Measurements from ENCODE around the gene CCDC187. TPM values are rescaled to one million over a fixed set of nuclear protein-coding genes. Genes with fewer than 3 reads are reported as not detected.
A peak's percentile ranks its signal among the peaks of the same experiment; 100 is the strongest.

Gene CCDC187
- total RNA-seq, 4 donors from 2014 or later: 0.20 TPM; not detected in 3

- H3K27ac ChIP-seq: peak within 1 kb of the TSS in 3 of 4 donors; percentile 40 to 81 (median 64)
- WGBS, 2 donors: 0 to 1% methylated on average over 32 to 47 of the region's 112 CpGs
- peak within 1 kb of the TSS; percentile 63 to 97 (median 89) for H3K4me3 ChIP-seq
- peaks cover 0 to 29% (median 23%) of the 10 kb centered on the region in 4 donors for H3K4me1 ChIP-seq
- H3K27me3 ChIP-seq: no peaks in the 10 kb centered on the region
- H3K9me3 ChIP-seq: no peaks in the 10 kb centered on the region
- TF ChIP-seq POLR2A (IDR thresholded peaks at IDR 0.05) (peak in 1 of 2 donors; percentile 15), CTCF (IDR thresholded peaks at IDR 0.05) (no peak), EP300 (IDR thresholded peaks at IDR 0.05) (peak in 1 of 2 donors; percentile 39)
- DNase-seq (ENCODE audit: low spot score in 2 of 2): peak; percentile 72 to 81
- no peaks in the 10 kb centered on the region for H3K36me3 ChIP-seq
Measured at GRCh38 chr9:136245219-136246150, 58.4 kb downstream of the CCDC187 start, which contains the start of gene QSOX2. QSOX2 (minus strand) TSS chr9:136245812; CDS start chr9:136245803, 9 bp downstream.

GRCh38 chr9:136244969-136245218 lies 59.0 kb downstream of the CCDC187 start:
- no peaks in the 10 kb centered on the region for H3K27me3 ChIP-seq
- H3K36me3 ChIP-seq: no peaks in the 10 kb centered on the region
- no peaks in the 10 kb centered on the region for H3K9me3 ChIP-seq
- peak overlapping the region; percentile 63 to 97 (median 89) for H3K4me3 ChIP-seq
- WGBS, 2 donors: 1 to 14% methylated on average over 3 to 6 of the region's 6 CpGs
- DNase-seq (ENCODE audit: low spot score in 2 of 2): no peak
- peaks cover 0 to 32% (median 23%) of the 10 kb centered on the region in 4 donors for H3K4me1 ChIP-seq
- peak overlapping the region in 2 of 4 donors; percentile 64 to 81 for H3K27ac ChIP-seq
- TF ChIP-seq POLR2A (IDR thresholded peaks at IDR 0.05) (no peak), EP300 (IDR thresholded peaks at IDR 0.05) (no peak), CTCF (IDR thresholded peaks at IDR 0.05) (no peak)

- Histone ChIP-seq H3K9me3 (no peaks in the 10 kb centered on the region), H3K4me1 (peaks cover 0 to 37% (median 24%) of the 10 kb centered on the region in 4 donors), H3K36me3 (no peaks in the 10 kb centered on the region), H3K27me3 (no peaks in the 10 kb centered on the region), H3K4me3 (peak overlapping the region; percentile 63 to 97 (median 89)), H3K27ac (peak overlapping the region in 2 of 4 donors; percentile 64 to 81)
- no peak for TF ChIP-seq EP300 (IDR thresholded peaks at IDR 0.05)
- no peak for TF ChIP-seq CTCF (IDR thresholded peaks at IDR 0.05)
- TF ChIP-seq POLR2A (IDR thresholded peaks at IDR 0.05): no peak
- 33% methylated on average over 11 of the region's 11 CpGs for WGBS, 2 donors
- DNase-seq (ENCODE audit: low spot score in 2 of 2): no peak
Measured at GRCh38 chr9:136244122-136244968, 59.5 kb downstream of the CCDC187 start.

- no peak for DNase-seq (ENCODE audit: low spot score in 2 of 2)
- 70 to 77% methylated on average over 4 of the region's 4 CpGs for WGBS, 2 donors
- Histone ChIP-seq H3K27me3 (no peaks in the 10 kb centered on the region), H3K27ac (peak overlapping the region in 1 of 4 donors; percentile 22), H3K9me3 (no peaks in the 10 kb centered on the region), H3K4me3 (no peak overlapping the region), H3K4me1 (peaks cover 0 to 38% (median 26%) of the 10 kb centered on the region in 4 donors), H3K36me3 (no peaks in the 10 kb centered on the region)
- TF ChIP-seq POLR2A (IDR thresholded peaks at IDR 0.05): no peak
- no peak for TF ChIP-seq CTCF (IDR thresholded peaks at IDR 0.05)
- no peak for TF ChIP-seq EP300 (IDR thresholded peaks at IDR 0.05)
Measured at GRCh38 chr9:136243631-136244030, 60.3 kb downstream of the CCDC187 start.

All from tibial nerve (tissue), 4 donors.